Fibroblast of lung (primary cell): ENCODE measurements around the gene GPC6.

Source experiments
- CTCF ChIP-seq, 2 donors: IDR thresholded peaks in 1 of 2; conservative IDR thresholded peaks in 1 of 2; 1 replicate in 1 of 2; 2 replicates in 1 of 2; pipeline ENCODE4 v1.5.1; 2011 to 2012; ENCODE audit warnings: low read length in 2 of 2, control low read depth in 1 of 2, inconsistent platforms in 1 of 2, low read depth in 1 of 2, mild to moderate bottlenecking in 1 of 2
- EZH2 ChIP-seq: IDR thresholded peaks from 2 replicates; pipeline ENCODE4 v1.5.1; 2012; ENCODE audit warnings: low read length, control low read depth, mild to moderate bottlenecking; ENCODE audit errors: missing control alignments

- TF ChIP-seq EZH2 (no peak), CTCF (conservative IDR thresholded peaks at IDR 0.05 in 1 of 2, IDR thresholded peaks at IDR 0.05 in 1 of 2; ENCODE audit: low read depth in 1 of 2, low read length in 2 of 2) (no peak)
Observed at GRCh38 chr13:93437081-93437480, 210.5 kb downstream of the GPC6 start.
